ENCODE measurements around the gene SMTN. TPM values are rescaled to one million over a fixed set of nuclear protein-coding genes. Genes with fewer than 3 reads are reported as not detected.

Gene SMTN
- polyA plus RNA-seq, 1 experiment: 45.7 TPM

GRCh38 chr22:31091106-31091975 lies 10.2 kb downstream of the SMTN start:
- Histone ChIP-seq H3K27me3 (ENCODE audit: control insufficient read depth, insufficient read depth, low read length) (no peaks in the 10 kb centered on the region), H3K4me3 (ENCODE audit: low read depth, low read length) (no peak overlapping the region), H3K36me3 (ENCODE audit: control insufficient read depth, insufficient read depth, low read length) (peaks cover 58% of the 10 kb centered on the region)
- no peak for DNase-seq (ENCODE audit: low read depth)
- TF ChIP-seq, protein P1, sequence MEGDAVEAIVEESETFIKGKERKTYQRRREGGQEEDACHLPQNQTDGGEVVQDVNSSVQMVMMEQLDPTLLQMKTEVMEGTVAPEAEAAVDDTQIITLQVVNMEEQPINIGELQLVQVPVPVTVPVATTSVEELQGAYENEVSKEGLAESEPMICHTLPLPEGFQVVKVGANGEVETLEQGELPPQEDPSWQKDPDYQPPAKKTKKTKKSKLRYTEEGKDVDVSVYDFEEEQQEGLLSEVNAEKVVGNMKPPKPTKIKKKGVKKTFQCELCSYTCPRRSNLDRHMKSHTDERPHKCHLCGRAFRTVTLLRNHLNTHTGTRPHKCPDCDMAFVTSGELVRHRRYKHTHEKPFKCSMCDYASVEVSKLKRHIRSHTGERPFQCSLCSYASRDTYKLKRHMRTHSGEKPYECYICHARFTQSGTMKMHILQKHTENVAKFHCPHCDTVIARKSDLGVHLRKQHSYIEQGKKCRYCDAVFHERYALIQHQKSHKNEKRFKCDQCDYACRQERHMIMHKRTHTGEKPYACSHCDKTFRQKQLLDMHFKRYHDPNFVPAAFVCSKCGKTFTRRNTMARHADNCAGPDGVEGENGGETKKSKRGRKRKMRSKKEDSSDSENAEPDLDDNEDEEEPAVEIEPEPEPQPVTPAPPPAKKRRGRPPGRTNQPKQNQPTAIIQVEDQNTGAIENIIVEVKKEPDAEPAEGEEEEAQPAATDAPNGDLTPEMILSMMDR (IDR thresholded peaks at IDR 0.05; ENCODE audit: insufficient read depth, low read depth, low read length): no peak
- CTCF ChIA-PET: interaction anchor here (0.6 to 1.9 kb wide), 5 partner anchors 11 to 181 kb away, joined by 3 to 8 read pairs (median 4); no protein-coding TSS in a partner anchor
- POLR2A ChIA-PET: no interaction called here

DNA sequence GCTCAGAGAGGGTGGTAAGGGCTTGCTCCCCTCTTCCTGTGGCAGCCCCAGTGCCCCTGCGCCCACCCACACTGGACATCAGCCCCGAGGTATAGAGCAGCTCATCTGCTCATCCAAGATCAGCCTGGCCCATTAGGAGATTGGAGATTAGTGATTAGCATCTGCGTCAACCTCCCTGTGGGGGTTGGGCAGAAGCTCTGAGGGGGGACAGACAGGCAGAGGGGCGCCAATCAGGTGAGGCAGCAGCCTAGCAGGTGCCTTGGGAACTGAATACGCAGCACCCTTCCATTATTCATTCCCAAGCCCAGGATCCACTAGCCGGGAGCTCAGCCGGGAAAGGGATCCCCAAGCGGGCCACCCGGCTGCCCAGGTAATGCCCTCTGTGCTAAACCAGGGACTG lies 11.0 kb downstream of the SMTN start:
- TF ChIP-seq, protein P1 (IDR thresholded peaks at IDR 0.05; ENCODE audit: insufficient read depth, low read depth, low read length): no peak
- POLR2A ChIA-PET: no interaction called here
- no peak overlapping the region for H3K4me3 ChIP-seq (ENCODE audit: low read depth, low read length)
- DNase-seq (ENCODE audit: low read depth): no peak
- CTCF ChIA-PET: interaction anchor here (0.6 to 2.6 kb wide), 7 partner anchors 9 to 181 kb away, joined by 3 to 9 read pairs (median 4); partner anchors contain the start of gene SELENOM
- H3K36me3 ChIP-seq (ENCODE audit: control insufficient read depth, insufficient read depth, low read length): peaks cover 65% of the 10 kb centered on the region
- H3K27me3 ChIP-seq (ENCODE audit: control insufficient read depth, insufficient read depth, low read length): no peaks in the 10 kb centered on the region

DNA sequence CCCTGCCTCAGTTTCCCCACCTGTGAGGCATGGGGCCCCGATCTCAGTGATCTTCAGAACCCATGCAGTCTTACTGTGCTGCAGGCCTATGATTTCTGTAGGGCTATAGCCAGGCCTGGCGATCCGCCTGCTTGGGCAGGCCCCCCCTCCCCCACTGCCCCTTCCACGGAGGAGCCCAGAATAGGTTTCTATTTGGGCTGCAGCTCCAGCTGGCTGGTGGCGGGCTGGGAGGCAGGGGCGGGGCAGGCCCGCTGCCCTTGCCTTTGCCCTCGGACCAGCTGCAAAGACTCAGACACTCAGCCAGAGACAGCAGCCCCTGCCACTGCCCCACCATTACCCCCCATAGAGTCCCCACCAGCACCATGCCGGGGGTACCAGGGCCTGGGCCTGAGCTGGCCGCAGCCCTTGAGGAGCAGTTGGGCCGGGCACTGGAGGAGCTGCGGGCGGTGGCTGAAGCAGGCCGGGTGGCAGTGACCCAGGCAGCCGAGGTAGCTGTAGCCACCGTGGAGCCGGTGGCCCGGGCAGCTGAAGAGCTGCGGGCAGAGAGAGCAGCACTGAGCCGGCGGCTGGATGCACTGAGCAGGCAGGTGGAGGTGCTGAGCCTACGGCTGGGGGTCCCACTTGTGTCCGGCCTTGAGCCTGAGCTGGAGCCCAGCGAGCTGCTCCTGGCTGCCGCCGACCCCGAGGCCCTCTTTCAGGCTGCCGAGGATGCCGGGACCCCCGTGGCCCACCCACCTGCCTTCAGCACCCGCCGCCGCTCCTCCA lies 12.2 kb downstream of the SMTN start:
- TF ChIP-seq, protein P1 (IDR thresholded peaks at IDR 0.05; ENCODE audit: insufficient read depth, low read depth, low read length): no peak
- peaks cover 61% of the 10 kb centered on the region for H3K36me3 ChIP-seq (ENCODE audit: control insufficient read depth, insufficient read depth, low read length)
- CTCF ChIA-PET: interaction anchor here (0.6 to 2.6 kb wide), 7 partner anchors 9 to 137 kb away, joined by 3 to 9 read pairs (median 5); partner anchors contain the start of genes SELENOM and SMTN
- POLR2A ChIA-PET: no interaction called here
- no peak overlapping the region for H3K4me3 ChIP-seq (ENCODE audit: low read depth, low read length)
- no peak for DNase-seq (ENCODE audit: low read depth)
- H3K27me3 ChIP-seq (ENCODE audit: control insufficient read depth, insufficient read depth, low read length): no peaks in the 10 kb centered on the region

DNA sequence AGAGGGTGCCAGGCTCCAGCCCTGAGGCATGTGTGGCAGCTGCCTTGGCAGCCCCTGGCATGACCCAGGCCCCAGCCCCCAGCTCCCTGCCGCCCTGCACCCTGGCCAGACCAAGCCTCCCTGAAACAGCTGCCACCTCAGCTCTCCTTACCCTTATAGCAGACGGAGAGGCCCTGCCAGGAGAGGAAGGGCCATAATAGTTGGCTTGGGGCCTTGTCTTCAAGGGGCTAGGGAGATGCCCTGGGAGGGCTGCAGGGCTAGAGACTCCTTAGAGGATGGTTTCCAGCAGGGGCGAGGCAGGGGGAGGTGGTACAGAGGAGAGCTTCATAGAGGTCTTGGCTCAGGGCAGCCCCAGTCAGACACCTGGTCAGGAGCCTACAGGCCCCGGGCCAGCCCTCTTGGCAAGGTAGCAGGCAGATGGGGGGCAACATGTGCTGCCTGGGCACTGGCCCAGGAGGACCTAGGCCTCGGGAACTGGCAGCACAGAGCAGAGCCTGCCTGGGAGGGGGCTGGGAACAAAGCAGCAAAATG lies 13.0 kb downstream of the SMTN start:
- ChIA-PET POLR2A (no interaction called here), CTCF (interaction anchor here (1.4 to 2.6 kb wide), 3 partner anchors 9 to 54 kb away, joined by 5 to 9 read pairs (median 6); no protein-coding TSS in a partner anchor)
- TF ChIP-seq, protein P1 (IDR thresholded peaks at IDR 0.05; ENCODE audit: insufficient read depth, low read depth, low read length): no peak
- H3K36me3 ChIP-seq (ENCODE audit: control insufficient read depth, insufficient read depth, low read length): peaks cover 55% of the 10 kb centered on the region
- no peak overlapping the region for H3K4me3 ChIP-seq (ENCODE audit: low read depth, low read length)
- DNase-seq (ENCODE audit: low read depth): no peak
- no peaks in the 10 kb centered on the region for H3K27me3 ChIP-seq (ENCODE audit: control insufficient read depth, insufficient read depth, low read length)

All from BJ (cell line).